ENCODE data around the gene ALDOC. TPM values are rescaled to one million over a fixed set of nuclear protein-coding genes. Genes with fewer than 3 reads are reported as not detected.

ALDOC gene
- polyA plus RNA-seq, 1 donor (not counting 4 experiments of a cell fraction or from before 2014, with no cell fraction given): 32.5 TPM

DNA sequence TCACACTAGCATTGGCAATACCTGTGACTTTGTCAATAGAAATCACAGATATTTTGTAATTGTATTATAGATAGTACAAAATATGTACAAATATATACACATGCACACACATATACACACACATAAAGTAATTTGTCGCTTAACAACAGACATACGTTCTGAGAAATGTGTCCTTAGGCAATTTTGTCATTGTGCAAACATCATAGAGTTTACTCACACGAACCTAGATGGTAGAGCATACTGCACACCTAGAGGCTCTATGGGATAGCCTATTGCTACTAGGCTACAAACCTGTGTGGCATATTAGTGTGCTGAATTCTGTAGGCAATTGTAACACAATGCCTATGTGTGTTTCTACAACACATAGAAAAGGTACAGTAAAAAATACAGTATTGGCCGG lies 35.3 kb downstream of the ALDOC start:
- no peak for DNase-seq (ENCODE audit: low read depth, low spot score)
- TF ChIP-seq, protein P1, sequence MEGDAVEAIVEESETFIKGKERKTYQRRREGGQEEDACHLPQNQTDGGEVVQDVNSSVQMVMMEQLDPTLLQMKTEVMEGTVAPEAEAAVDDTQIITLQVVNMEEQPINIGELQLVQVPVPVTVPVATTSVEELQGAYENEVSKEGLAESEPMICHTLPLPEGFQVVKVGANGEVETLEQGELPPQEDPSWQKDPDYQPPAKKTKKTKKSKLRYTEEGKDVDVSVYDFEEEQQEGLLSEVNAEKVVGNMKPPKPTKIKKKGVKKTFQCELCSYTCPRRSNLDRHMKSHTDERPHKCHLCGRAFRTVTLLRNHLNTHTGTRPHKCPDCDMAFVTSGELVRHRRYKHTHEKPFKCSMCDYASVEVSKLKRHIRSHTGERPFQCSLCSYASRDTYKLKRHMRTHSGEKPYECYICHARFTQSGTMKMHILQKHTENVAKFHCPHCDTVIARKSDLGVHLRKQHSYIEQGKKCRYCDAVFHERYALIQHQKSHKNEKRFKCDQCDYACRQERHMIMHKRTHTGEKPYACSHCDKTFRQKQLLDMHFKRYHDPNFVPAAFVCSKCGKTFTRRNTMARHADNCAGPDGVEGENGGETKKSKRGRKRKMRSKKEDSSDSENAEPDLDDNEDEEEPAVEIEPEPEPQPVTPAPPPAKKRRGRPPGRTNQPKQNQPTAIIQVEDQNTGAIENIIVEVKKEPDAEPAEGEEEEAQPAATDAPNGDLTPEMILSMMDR (optimal IDR thresholded peaks at IDR 0.05 in 1 of 3, IDR thresholded peaks at IDR 0.05 in 1 of 3, conservative IDR thresholded peaks at IDR 0.05 in 1 of 3; ENCODE audit: extremely low read depth in 1 of 3, insufficient read depth in 2 of 3, low read length in 3 of 3): no peak
- no peak for TF ChIP-seq EZH2 (IDR thresholded peaks at IDR 0.05; ENCODE audit: low read length)
- H3K9me3 ChIP-seq (ENCODE audit: control insufficient read depth, low read depth, low read length): no peaks in the 10 kb centered on the region

DNA sequence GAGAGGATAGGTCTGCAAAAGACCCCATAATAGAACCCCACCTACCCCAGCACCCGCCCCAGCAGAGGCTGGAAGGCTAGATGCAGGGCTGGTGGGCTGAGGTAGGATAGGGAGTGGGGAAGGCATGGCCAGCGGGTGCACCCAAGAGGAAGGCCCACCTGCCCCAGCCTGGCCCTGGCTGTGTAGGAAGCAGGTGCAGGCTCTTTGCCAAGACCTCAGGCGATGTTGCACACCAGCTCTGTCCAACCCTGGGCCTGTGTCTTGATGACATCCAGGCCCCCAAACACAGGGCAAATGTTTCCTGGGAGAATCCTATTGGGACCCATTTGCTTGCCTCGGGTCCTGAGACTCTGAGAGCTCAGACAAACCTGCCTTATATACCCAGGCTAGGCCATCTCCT lies 36.5 kb downstream of the ALDOC start:
- Histone ChIP-seq H3K36me3 (ENCODE audit: control insufficient read depth in 2 of 2, extremely low read depth in 1 of 2, insufficient read depth in 2 of 2, low read length in 2 of 2) (no peaks in the 10 kb centered on the region), H3K9me3 (ENCODE audit: control insufficient read depth, low read depth, low read length) (no peaks in the 10 kb centered on the region), H3K9me1 (ENCODE audit: control insufficient read depth, extremely low read depth, insufficient read depth, low read length) (no peaks in the 10 kb centered on the region), H4K20me1 (ENCODE audit: control insufficient read depth, extremely low read depth, insufficient read depth, low read length) (no peaks in the 10 kb centered on the region), H3K9ac (ENCODE audit: control insufficient read depth, extremely low read depth, insufficient read depth, low read length) (no peak overlapping the region), H2AFZ (ENCODE audit: control insufficient read depth, low read length) (no peak overlapping the region), H3K4me1 (ENCODE audit: control insufficient read depth, extremely low read depth, insufficient read depth, low read length) (no peaks in the 10 kb centered on the region), H3K4me3 (ENCODE audit: control insufficient read depth in 2 of 3, extremely low read depth in 1 of 3, insufficient read depth in 2 of 3, low read depth in 1 of 3, low read length in 3 of 3) (no peak overlapping the region), H3K27ac (ENCODE audit: control insufficient read depth, insufficient read depth, low read length) (no peak overlapping the region), H3K79me2 (ENCODE audit: control insufficient read depth, insufficient read depth, low read length) (no peaks in the 10 kb centered on the region), H3K4me2 (ENCODE audit: control insufficient read depth, extremely low read depth, insufficient read depth, low read depth, low read length) (no peak overlapping the region), H3K27me3 (ENCODE audit: control insufficient read depth, extremely low read depth, insufficient read depth, low read length) (no peaks in the 10 kb centered on the region)
- no peak for DNase-seq (ENCODE audit: low read depth, low spot score)
- dilution Hi-C loops (cut with MboI; ENCODE audit: extremely low pct_ligation_motif_present, low sequenced_read_pairs): no loop called here
- TF ChIP-seq, protein P1 (optimal IDR thresholded peaks at IDR 0.05 in 1 of 3, IDR thresholded peaks at IDR 0.05 in 1 of 3, conservative IDR thresholded peaks at IDR 0.05 in 1 of 3; ENCODE audit: extremely low read depth in 1 of 3, insufficient read depth in 2 of 3, low read length in 3 of 3): no peak
- TF ChIP-seq EZH2 (IDR thresholded peaks at IDR 0.05; ENCODE audit: low read length): no peak
- no peak for FAIRE-seq

More for the DNA sequence above, 35.3 kb downstream of the ALDOC start:
- H3K27ac ChIP-seq (ENCODE audit: control insufficient read depth, insufficient read depth, low read length): no peak overlapping the region
- no peak overlapping the region for H2AFZ ChIP-seq (ENCODE audit: control insufficient read depth, low read length)
- no peaks in the 10 kb centered on the region for H3K79me2 ChIP-seq (ENCODE audit: control insufficient read depth, insufficient read depth, low read length)
- H3K27me3 ChIP-seq (ENCODE audit: control insufficient read depth, extremely low read depth, insufficient read depth, low read length): no peaks in the 10 kb centered on the region
- H3K4me1 ChIP-seq (ENCODE audit: control insufficient read depth, extremely low read depth, insufficient read depth, low read length): no peaks in the 10 kb centered on the region
- no peak overlapping the region for H3K4me3 ChIP-seq (ENCODE audit: control insufficient read depth in 2 of 3, extremely low read depth in 1 of 3, insufficient read depth in 2 of 3, low read depth in 1 of 3, low read length in 3 of 3)
- no peak overlapping the region for H3K9ac ChIP-seq (ENCODE audit: control insufficient read depth, extremely low read depth, insufficient read depth, low read length)
- no peaks in the 10 kb centered on the region for H3K36me3 ChIP-seq (ENCODE audit: control insufficient read depth in 2 of 2, extremely low read depth in 1 of 2, insufficient read depth in 2 of 2, low read length in 2 of 2)
- dilution Hi-C loops (cut with MboI; ENCODE audit: extremely low pct_ligation_motif_present, low sequenced_read_pairs): no loop called here
- no peak overlapping the region for H3K4me2 ChIP-seq (ENCODE audit: control insufficient read depth, extremely low read depth, insufficient read depth, low read depth, low read length)
- H3K9me1 ChIP-seq (ENCODE audit: control insufficient read depth, extremely low read depth, insufficient read depth, low read length): no peaks in the 10 kb centered on the region
- H4K20me1 ChIP-seq (ENCODE audit: control insufficient read depth, extremely low read depth, insufficient read depth, low read length): no peaks in the 10 kb centered on the region
- FAIRE-seq: no peak
